ENCODE results near the gene HSD17B7. TPM values are rescaled to one million over a fixed set of nuclear protein-coding genes. Genes with fewer than 3 reads are reported as not detected.

Gene HSD17B7
- total and polyA plus RNA-seq, 2 of the 8 experiments (the other 6 are each of a cell fraction or from before 2014, with no cell fraction given) = 31.0 to 37.8 TPM

- CTCF ChIA-PET (ENCODE audit: partially characterized antibody) = no interaction called here
- H3K79me1 ChIP-seq (ENCODE audit: low read depth, low read length) = no peaks in the 10 kb centered on the region
- no peak overlapping the region for H2BK15ac ChIP-seq (ENCODE audit: low read length)
- no peak overlapping the region for H4K91ac ChIP-seq (replicated peaks; ENCODE audit: insufficient read length, low read length)
- H3K79me2 ChIP-seq (ENCODE audit: control insufficient read depth in 1 of 2, insufficient read depth in 2 of 2, low read length in 2 of 2) = no peaks in the 10 kb centered on the region
- no peak overlapping the region for H3K4me2 ChIP-seq (ENCODE audit: insufficient read depth in 1 of 2, low read depth in 2 of 2, low read length in 2 of 2)
- H2BK120ac ChIP-seq (replicated peaks; ENCODE audit: low read depth, low read length) = no peak overlapping the region
- no peak for FAIRE-seq
- H2BK12ac ChIP-seq (ENCODE audit: low read depth, low read length) = no peak overlapping the region
- H3K4me3 ChIP-seq (ENCODE audit: extremely low read depth in 1 of 4, insufficient read depth in 2 of 4, low read depth in 3 of 4, low read length in 4 of 4) = no peak overlapping the region
- H2BK20ac ChIP-seq (ENCODE audit: low read length) = no peak overlapping the region
- no peak overlapping the region for H2AK5ac ChIP-seq (ENCODE audit: low read depth, low read length)
- peaks cover 0 to 2% (median 0%) of the 10 kb centered on the region in 4 experiments; a peak in 1 of 7 replicates for H3K27me3 ChIP-seq (replicated peaks in 1 of 4; ENCODE audit: control insufficient read depth in 3 of 4, extremely low read depth in 1 of 4, insufficient read depth in 3 of 4, low read length in 3 of 4)
- H3K36me3 ChIP-seq (ENCODE audit: control insufficient read depth in 2 of 4, insufficient read depth in 4 of 4, low read length in 3 of 4) = no peaks in the 10 kb centered on the region
- H3K23me2 ChIP-seq (ENCODE audit: low read depth, low read length) = no peaks in the 10 kb centered on the region
- H3K4ac ChIP-seq (replicated peaks; ENCODE audit: insufficient read length, low read depth, low read length) = no peak overlapping the region
- no peak overlapping the region for H3K14ac ChIP-seq (ENCODE audit: insufficient read length)
- no peaks in the 10 kb centered on the region for H4K20me1 ChIP-seq (replicated peaks in 1 of 2; ENCODE audit: control insufficient read depth in 1 of 2, insufficient read depth in 2 of 2, low read length in 2 of 2)
- H2AFZ ChIP-seq (ENCODE audit: low read length) = no peak overlapping the region
- no peak for DNase-seq (ENCODE audit: low read depth in 1 of 2, low spot score in 2 of 2)
- H4K8ac ChIP-seq (ENCODE audit: extremely low read depth, insufficient read depth, low read length) = no peak overlapping the region
- H4K5ac ChIP-seq (ENCODE audit: insufficient read length, low read depth, low read length) = no peak overlapping the region
- H3K27ac ChIP-seq (ENCODE audit: low read depth, low read length) = no peak overlapping the region
- POLR2A ChIA-PET (ENCODE audit: partially characterized antibody) = no interaction called here
- peaks cover 0 to 2% (median 0%) of the 10 kb centered on the region in 4 experiments; a peak in 2 of 7 replicates for H3K4me1 ChIP-seq (replicated peaks in 1 of 4; ENCODE audit: control insufficient read depth in 3 of 4, insufficient read depth in 4 of 4, low read length in 3 of 4)
- H3K56ac ChIP-seq (replicated peaks; ENCODE audit: insufficient read length, low read depth, low read length) = no peak overlapping the region
- H3K23ac ChIP-seq (ENCODE audit: insufficient read length) = no peak overlapping the region
- no peak overlapping the region for H2BK5ac ChIP-seq (ENCODE audit: low read depth, low read length)
- H3K9ac ChIP-seq (replicated peaks in 1 of 4; ENCODE audit: extremely low read depth in 1 of 4, low read depth in 3 of 4, low read length in 3 of 4) = no peak overlapping the region
- no peak overlapping the region for H3K18ac ChIP-seq (ENCODE audit: extremely low read depth, low read length)
- H3K9me3 ChIP-seq (ENCODE audit: insufficient read depth in 2 of 2, low read depth in 1 of 2, low read length in 1 of 2) = no peaks in the 10 kb centered on the region
- TF ChIP-seq MAFK (IDR thresholded peaks at IDR 0.05; ENCODE audit: low read depth, low read length) (no peak), RNF2 (IDR thresholded peaks at IDR 0.05; ENCODE audit: borderline replicate concordance, low read depth, low read length, missing control alignments, poor library complexity, severe bottlenecking) (no peak), CEBPB (IDR thresholded peaks at IDR 0.05; ENCODE audit: low read depth, low read length) (no peak), ATF3 (IDR thresholded peaks at IDR 0.05; ENCODE audit: insufficient read depth, low read depth, low read length) (no peak), CBX5 (IDR thresholded peaks at IDR 0.05; ENCODE audit: low read depth, low read length) (no peak), CBX8 (IDR thresholded peaks at IDR 0.05; ENCODE audit: borderline replicate concordance, low read depth, low read length) (no peak), POU5F1 (IDR thresholded peaks at IDR 0.05; ENCODE audit: low read depth, low read length) (no peak), PHF8 (conservative IDR thresholded peaks at IDR 0.05; ENCODE audit: low read depth, low read length) (no peak), BACH1 (IDR thresholded peaks at IDR 0.05; ENCODE audit: low read length) (no peak), POLR2A (IDR thresholded peaks at IDR 0.05; ENCODE audit: control extremely low read depth in 1 of 2, low read depth in 2 of 2, low read length in 2 of 2) (no peak), SAP30 (IDR thresholded peaks at IDR 0.05; ENCODE audit: insufficient read depth, insufficient replicate concordance, low read length) (no peak)
Observed at GRCh38 chr1:162774007-162774406, 16.5 kb upstream of the HSD17B7 start.
